Mammary epithelial cell (primary cell): ENCODE measurements around the gene KRT6A.

ENCODE experiments used
- EZH2 ChIP-seq: IDR thresholded peaks from 2 replicates; pipeline ENCODE4 v1.6.1; 2012; ENCODE audit warnings: low read length, inconsistent platforms, borderline replicate concordance
- TF ChIP-seq, protein P1 (sequence below), 2 donors: IDR thresholded peaks in 1 of 2; conservative IDR thresholded peaks in 1 of 2; 2 replicates each; pipeline ENCODE4 v1.5.1; 2011 to 2012; ENCODE audit warnings: inconsistent platforms in 2 of 2, low read length in 2 of 2, mild to moderate bottlenecking in 2 of 2, control low read depth in 1 of 2, low read depth in 1 of 2; ENCODE audit not compliant: insufficient read depth in 1 of 2; ENCODE audit errors: extremely low read depth in 1 of 2

- TF ChIP-seq, protein P1, sequence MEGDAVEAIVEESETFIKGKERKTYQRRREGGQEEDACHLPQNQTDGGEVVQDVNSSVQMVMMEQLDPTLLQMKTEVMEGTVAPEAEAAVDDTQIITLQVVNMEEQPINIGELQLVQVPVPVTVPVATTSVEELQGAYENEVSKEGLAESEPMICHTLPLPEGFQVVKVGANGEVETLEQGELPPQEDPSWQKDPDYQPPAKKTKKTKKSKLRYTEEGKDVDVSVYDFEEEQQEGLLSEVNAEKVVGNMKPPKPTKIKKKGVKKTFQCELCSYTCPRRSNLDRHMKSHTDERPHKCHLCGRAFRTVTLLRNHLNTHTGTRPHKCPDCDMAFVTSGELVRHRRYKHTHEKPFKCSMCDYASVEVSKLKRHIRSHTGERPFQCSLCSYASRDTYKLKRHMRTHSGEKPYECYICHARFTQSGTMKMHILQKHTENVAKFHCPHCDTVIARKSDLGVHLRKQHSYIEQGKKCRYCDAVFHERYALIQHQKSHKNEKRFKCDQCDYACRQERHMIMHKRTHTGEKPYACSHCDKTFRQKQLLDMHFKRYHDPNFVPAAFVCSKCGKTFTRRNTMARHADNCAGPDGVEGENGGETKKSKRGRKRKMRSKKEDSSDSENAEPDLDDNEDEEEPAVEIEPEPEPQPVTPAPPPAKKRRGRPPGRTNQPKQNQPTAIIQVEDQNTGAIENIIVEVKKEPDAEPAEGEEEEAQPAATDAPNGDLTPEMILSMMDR (conservative IDR thresholded peaks at IDR 0.05 in 1 of 2, IDR thresholded peaks at IDR 0.05 in 1 of 2; ENCODE audit: extremely low read depth in 1 of 2, insufficient read depth in 1 of 2, low read depth in 1 of 2, low read length in 2 of 2) = no peak
- no peak for TF ChIP-seq EZH2
Measured at GRCh38 chr12:52494518-52494917, 1.5 kb upstream of the KRT6A start.
